Measurements from ENCODE around the gene TEX22. TPM values are rescaled to one million over a fixed set of nuclear protein-coding genes. Genes with fewer than 3 reads are reported as not detected.
A peak's percentile ranks its signal among the peaks of the same experiment; 100 is the strongest.

The TEX22 gene
- total RNA-seq, 1 experiment from 2014 or later = 0.26 TPM

DNA sequence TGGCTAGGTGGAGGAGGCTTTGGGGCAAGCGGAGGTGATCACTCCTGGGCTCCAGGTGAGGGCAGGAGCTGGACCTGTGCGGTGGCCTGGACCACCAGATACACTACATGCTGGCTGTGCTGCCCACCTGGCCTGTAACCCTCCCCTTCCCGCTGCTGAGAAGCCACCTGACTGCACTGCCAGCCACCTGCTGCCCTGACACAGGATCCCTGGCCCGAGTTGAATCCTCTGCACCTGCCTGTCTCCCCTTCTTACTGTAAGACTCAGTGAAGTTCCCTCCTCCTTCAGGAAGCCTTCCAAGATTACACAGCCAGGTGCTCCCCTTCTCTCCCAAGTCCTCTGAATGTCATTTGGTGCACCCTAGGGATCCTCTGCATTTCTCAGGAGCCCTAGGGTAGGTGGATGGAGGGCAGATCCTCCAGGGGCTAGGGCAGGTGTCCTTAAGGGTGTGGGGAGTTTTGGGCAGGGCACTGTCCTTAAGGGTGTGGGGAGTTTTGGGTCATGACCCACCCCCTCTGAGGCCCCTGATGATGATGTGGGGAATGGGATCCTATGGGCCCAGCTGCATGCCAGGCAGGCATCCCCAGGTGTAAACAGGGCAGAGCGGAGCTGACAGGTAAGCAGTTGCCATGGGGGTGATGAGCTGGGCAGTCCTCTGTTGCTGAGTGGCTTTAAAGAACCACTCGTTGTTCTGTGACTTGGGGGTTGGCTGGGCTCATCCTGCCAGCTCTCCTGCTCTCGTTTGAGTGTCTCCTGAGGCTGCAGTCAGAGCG, 14.6 kb downstream of the TEX22 start:
- DNase-seq (ENCODE audit: low read depth, low spot score) = no peak
- in situ Hi-C loops (cut with HindIII; ENCODE audit: low pct_unique_long_range_greater_than_20kb, low sequenced_read_pairs) = no loop called here

- in situ Hi-C loops (cut with HindIII; ENCODE audit: low pct_unique_long_range_greater_than_20kb, low sequenced_read_pairs) = no loop called here
- no peak for DNase-seq (ENCODE audit: low read depth, low spot score)
These were observed 15.2 kb downstream of the TEX22 start for GRCh38 chr14:105413544-105413886.

DNA sequence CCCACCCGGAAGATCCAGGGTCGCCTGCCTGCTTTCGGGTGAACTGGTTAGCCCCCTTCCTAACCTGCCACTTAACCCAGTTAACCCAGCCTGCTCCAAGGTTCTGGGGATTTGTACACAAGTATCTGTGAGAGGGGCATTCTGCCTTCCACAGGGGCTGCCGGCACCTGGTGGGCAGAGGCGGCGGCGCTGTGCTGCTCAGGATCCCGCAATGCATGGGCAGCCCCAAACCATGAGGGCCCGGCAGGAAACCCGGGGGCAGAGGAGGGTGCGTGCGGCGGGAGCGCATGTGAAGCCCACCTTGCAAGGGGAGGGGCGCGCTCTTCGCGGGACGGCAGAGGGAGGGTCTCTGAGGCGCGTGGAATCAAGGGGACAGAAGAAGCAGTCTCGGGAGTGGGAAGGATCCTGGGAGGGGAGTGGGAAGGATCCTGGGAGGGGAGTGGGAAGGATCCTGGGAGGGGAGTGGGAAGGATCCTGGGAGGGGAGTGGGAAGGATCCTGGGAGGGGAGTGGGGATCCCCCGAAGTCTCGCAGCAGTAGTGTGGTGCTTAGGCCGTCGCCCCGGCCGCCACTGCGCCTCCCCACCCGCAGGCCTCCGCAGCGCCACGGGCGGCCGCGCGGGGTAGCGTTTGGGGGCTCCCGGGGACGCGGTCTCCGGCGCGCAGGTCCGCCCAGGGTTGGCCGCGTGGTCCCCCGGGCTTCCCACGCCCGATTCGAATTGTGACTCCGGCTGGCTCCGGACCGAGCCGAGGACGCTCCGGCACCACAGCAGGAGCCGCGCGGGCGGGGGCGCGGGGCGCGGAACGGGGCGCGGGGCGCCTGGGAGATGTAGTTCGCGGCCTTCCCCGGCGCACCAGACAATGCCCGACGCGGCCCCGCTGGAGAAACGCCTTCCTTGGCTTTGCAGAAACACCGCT, 16.4 kb downstream of the TEX22 start:
- no peak for DNase-seq (ENCODE audit: low read depth, low spot score)
- in situ Hi-C loops (cut with HindIII; ENCODE audit: low pct_unique_long_range_greater_than_20kb, low sequenced_read_pairs) = no loop called here

DNA sequence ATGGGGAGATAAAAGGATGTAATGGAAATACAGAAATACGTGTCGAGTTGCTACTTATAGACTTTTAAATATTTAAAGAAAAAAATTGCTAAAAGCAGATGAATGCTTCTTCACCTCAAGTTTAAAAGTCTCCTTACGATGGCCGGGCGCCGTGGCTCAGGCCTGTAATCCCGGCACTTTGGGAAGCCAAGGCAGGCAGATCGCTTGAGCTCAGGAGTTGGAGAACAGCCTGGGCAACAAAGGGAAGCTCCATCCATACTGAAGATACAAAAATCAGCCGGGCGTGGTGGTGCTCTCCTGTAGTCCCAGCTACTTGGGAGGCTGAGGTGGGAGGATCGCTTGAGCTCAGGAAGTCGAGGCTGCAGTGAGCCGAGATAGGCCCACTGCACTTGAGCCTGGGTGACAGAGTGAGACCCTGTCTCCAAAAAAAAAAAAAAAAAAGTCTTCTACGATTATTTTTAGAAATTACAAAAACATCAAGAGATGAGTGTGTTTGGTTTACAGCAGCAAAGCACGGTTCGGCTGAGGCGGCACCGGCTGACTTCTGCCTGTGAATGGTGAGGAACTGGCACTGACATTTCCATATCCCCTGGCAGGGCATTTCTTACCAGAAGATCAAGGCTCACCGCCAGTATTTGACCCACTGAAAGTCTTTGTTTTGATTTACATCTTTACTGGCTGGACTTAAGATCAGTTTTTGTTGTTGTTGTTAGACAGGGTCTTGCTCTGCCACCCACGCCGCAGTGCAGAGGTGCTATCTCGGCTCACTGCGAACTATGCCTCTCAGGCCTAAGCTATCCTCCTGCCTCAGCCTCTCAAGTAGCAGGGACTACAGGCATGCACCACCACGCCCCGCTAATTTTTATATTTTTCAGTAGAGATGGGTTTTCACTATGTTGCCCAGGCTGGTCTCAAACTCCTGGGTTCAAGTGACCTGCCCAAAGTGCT, 17.4 kb downstream of the TEX22 start:
- in situ Hi-C loops (cut with HindIII; ENCODE audit: low pct_unique_long_range_greater_than_20kb, low sequenced_read_pairs) = no loop called here

DNA sequence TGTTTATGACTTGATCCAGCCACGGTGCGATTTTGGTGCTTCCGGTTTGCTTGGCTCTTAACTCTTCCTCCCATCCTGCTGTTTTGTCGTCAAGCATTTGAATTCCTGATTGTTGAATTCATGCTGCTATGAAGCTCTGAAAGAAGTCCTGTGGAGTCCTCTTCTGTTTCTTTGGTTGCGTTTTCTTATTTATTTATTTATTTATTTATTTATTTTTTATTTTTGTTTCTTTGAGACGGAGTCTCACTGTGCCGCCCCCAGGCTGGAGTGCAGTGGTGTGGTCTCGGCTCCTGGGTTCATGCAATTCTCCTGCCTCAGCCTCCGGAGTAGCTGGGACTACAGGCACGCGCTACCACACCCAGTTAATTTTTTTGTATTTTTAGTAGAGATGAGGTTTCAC, 18.3 kb downstream of the TEX22 start:
- in situ Hi-C loops (cut with HindIII; ENCODE audit: low pct_unique_long_range_greater_than_20kb, low sequenced_read_pairs) = no loop called here
- DNase-seq (ENCODE audit: low read depth, low spot score) = no peak

More for the DNA sequence above, 17.4 kb downstream of the TEX22 start:
- no peak for DNase-seq (ENCODE audit: low read depth, low spot score)

DNA sequence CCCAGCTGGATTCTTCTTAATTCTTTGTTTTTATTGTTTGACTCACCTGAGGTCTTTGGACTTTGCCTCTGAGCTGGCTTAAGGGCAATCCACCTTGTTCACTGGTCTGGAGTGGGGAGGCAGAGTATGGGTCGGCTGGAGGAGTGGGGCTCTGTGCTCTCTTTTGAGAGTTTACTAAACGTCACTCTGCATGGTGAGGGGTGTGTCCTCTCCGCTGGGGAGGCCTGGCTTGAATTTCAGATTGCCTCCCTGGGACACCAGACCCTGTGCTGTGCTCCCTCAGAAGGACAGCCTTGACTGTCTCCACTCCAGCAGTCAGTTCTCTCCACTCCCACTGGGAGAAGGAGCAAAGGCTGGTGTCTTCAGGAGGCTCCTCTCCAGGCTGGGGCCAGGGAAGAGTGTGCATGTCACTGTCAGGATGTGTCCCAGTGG, 19.4 kb downstream of the TEX22 start:
- DNase-seq (ENCODE audit: low read depth, low spot score) = no peak

DNA sequence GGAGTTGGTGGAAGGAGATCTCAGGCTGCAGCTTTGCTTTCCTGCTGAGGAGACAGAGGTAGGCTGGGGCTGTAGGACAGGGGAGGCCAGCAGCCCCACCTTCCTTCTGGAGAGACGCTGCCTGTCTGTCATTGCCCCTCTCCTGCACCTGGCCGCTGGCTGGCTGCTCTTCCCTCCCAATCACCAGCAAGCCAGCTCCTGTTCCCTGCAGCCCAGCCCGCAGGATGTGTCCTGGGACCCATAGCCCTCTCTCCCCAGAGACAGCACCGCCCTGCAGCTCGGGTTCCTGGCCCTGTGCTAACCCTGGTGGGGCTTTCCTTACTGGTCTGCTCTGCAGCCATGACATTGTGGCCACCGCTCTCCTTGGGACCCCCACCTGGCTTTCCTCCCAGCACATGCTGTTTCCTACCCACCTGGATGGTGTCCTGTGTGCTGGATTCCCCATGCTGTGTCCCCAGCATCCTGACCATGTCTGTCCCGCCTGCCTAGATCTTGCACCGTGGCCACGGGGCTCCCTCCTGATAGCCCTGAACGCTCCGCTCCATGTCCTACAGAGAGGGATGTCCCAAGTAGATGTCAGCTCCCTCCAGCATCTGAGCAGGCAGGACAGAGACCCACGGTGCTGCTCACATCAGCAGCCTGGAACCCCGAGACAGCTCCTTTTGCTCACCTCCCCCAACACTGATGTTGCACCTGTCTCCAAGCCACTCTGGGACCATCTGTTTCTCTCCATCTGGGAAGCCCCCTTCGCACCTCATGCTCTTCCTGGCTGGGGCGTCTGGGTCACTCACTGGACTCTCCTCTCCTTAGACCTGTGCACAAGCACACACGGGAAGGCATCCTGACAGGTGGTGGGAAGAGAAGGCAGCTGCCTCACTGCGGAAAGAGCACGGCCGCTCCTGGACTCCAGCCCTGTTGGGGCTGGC, 20.2 kb downstream of the TEX22 start:
- in situ Hi-C loops (cut with HindIII; ENCODE audit: low pct_unique_long_range_greater_than_20kb, low sequenced_read_pairs) = no loop called here
- no peak for DNase-seq (ENCODE audit: low read depth, low spot score)

More for the DNA sequence above, 19.4 kb downstream of the TEX22 start:
- in situ Hi-C loops (cut with HindIII; ENCODE audit: low pct_unique_long_range_greater_than_20kb, low sequenced_read_pairs) = no loop called here

DNA sequence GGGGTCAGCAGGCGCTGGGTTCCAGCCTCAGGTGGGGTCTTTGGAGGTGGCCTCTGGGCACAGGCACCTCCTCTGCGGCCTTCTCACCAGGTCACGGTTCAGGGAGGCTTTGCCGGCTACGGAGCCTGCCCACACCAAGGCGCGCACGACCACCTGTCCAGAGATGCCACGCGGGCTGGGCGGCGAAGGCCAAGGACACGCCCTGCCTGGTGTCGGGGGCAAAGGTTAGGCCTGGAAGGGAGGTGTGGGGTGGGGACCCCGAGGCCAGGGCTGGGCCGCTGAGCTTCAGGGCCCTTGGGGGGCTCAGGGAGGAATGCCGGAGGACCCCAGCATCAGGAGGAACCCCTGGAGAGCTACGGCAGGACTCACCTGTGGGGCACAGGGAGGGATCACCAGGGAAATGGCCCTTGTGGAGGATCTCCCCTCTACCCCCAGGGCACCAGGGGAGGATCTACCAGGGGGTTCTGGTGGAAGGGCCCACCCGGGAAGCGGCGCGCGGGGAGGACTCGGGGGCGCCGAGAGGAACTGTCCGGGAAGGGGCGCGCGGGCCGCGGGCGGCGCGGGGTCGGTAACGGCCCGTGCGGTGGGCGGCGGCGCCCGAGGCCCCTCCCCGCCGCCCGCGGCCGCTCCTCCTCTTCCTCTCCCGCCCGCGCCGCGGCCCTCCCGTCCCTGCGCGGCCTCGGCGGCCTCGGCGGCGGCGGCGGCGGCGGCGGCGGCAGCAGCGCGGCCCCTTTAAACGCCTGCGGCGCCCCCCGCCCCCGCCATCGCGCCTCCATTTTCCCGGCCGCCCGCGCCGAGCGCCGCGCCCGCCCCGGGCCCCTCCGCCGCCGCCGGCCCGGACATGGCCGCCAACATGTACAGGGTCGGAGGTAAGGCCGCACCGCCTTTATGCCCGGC, 21.1 kb downstream of the TEX22 start, which contains the start of gene MTA1:
MTA1 (plus strand) TSS at position 633 of the 897 bp plus-strand sequence; CDS start at position 842, 209 bp downstream.
- DNase-seq (ENCODE audit: low read depth, low spot score) = peak; percentile 44
- in situ Hi-C loops (cut with HindIII; ENCODE audit: low pct_unique_long_range_greater_than_20kb, low sequenced_read_pairs) = no loop called here

GRCh38 chr14:105420101-105420973, 22.0 kb downstream of the TEX22 start:
- no peak for DNase-seq (ENCODE audit: low read depth, low spot score)
- in situ Hi-C loops (cut with HindIII; ENCODE audit: low pct_unique_long_range_greater_than_20kb, low sequenced_read_pairs) = no loop called here

GRCh38 chr14:105420974-105421674, 22.8 kb downstream of the TEX22 start:
- in situ Hi-C loops (cut with HindIII; ENCODE audit: low pct_unique_long_range_greater_than_20kb, low sequenced_read_pairs) = no loop called here
- DNase-seq (ENCODE audit: low read depth, low spot score) = no peak

DNA sequence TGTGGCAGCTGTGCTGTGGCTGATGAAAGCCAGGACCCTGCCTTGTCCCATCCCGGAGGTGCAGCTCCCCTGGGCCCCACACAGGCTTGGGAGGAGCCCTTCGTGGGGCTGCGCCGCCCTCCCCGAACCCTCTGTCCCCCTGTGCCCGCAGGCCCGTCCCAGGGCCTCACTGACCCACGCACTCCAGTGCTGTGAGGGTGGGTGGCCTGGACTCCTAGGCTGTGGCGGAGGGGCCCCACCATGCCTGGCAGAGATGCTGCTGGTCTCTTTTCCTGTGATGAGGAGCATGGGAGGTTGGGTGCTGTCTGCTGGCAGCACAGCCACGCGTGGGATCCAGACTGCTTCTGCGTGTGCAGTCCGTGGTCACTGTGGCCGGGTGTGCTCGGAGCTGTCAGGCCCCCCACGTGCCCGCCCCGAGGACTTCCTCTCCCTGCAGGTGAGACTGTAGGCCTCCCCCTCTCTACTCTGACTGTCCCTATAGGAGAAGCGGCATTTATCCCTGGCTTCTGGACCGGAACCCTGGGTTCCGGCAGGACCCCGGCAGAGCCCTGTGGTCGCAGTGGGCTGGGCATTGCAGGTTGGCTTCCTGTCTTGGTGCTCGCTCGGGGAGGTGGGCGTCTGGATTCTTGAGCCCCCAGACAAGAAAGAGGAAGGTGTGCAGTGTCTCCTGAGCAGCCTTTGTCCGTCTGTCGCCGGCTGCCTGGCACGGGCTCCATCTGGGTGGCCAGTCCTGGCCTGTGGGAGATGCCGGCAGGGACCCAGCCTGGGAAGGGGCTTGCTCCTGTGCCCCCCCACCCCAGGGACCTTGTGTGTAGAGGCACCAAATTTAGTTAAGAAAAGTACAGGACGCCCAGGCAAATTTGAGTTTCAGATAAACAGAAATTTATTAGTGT, 23.6 kb downstream of the TEX22 start:
- no peak for DNase-seq (ENCODE audit: low read depth, low spot score)
- in situ Hi-C loops (cut with HindIII; ENCODE audit: low pct_unique_long_range_greater_than_20kb, low sequenced_read_pairs) = no loop called here

GRCh38 chr14:105422695-105423487, 24.6 kb downstream of the TEX22 start:
- no peak for DNase-seq (ENCODE audit: low read depth, low spot score)
- in situ Hi-C loops (cut with HindIII; ENCODE audit: low pct_unique_long_range_greater_than_20kb, low sequenced_read_pairs) = no loop called here

Data from SK-MEL-5 (cell line).